ENCODE data around the gene GMDS. TPM values are rescaled to one million over a fixed set of nuclear protein-coding genes. Genes with fewer than 3 reads are reported as not detected.

GMDS gene
- total RNA-seq, 2 experiments from 2014 or later: 13.9 to 16.4 TPM

GRCh38 chr6:1720620-1721322 lies 524.6 kb downstream of the GMDS start:
- intact Hi-C loops (cut with DNase I, micrococcal nuclease): no loop called here
- no peak for ATAC-seq (ENCODE audit: poor library complexity)
- TF ChIP-seq CTCF (IDR thresholded peaks at IDR 0.05): no peak
- Histone ChIP-seq H3K27me3 (ENCODE audit: control insufficient read depth in 1 of 2, insufficient read depth in 2 of 2, low read length in 2 of 2) (no peaks in the 10 kb centered on the region), H3K36me3 (ENCODE audit: insufficient read depth, low read length) (peaks cover 3% of the 10 kb centered on the region), H3K4me3 (ENCODE audit: low read length) (no peak overlapping the region), H3K9me3 (ENCODE audit: control insufficient read depth in 1 of 2, insufficient read depth in 1 of 2, low read length in 2 of 2) (no peaks in the 10 kb centered on the region), H3K4me1 (ENCODE audit: insufficient read depth, low read length) (no peaks in the 10 kb centered on the region), H3K27ac (ENCODE audit: low read depth in 1 of 2, low read length in 2 of 2) (no peak overlapping the region)
- Mint-ChIP-seq H3K27ac (no peak overlapping the region), H3K4me3 (no peak overlapping the region), H3K4me1 (ENCODE audit: low read depth) (no peaks in the 10 kb centered on the region), H3K36me3 (ENCODE audit: low read depth) (peaks cover 19% of the 10 kb centered on the region), H3K27me3 (no peaks in the 10 kb centered on the region), H3K9me3 (no peaks in the 10 kb centered on the region)
- ChIA-PET CTCF (no interaction called here), POLR2A (no interaction called here)
- DNase-seq: no peak

GRCh38 chr6:1719922-1720321 lies 525.5 kb downstream of the GMDS start:
- no peaks in the 10 kb centered on the region for H3K9me3 Mint-ChIP-seq
- no peak overlapping the region for H3K4me3 Mint-ChIP-seq
- H3K27ac Mint-ChIP-seq: no peak overlapping the region
- TF ChIP-seq CTCF (IDR thresholded peaks at IDR 0.05): no peak
- DNase-seq (no peak), ATAC-seq (ENCODE audit: poor library complexity) (no peak)
- intact Hi-C loops (cut with DNase I, micrococcal nuclease): no loop called here
- no peaks in the 10 kb centered on the region for H3K4me1 Mint-ChIP-seq (ENCODE audit: low read depth)
- Histone ChIP-seq H3K9me3 (ENCODE audit: control insufficient read depth in 1 of 2, insufficient read depth in 1 of 2, low read length in 2 of 2) (no peaks in the 10 kb centered on the region), H3K36me3 (ENCODE audit: insufficient read depth, low read length) (peaks cover 3% of the 10 kb centered on the region), H3K4me3 (ENCODE audit: low read length) (no peak overlapping the region), H3K27ac (ENCODE audit: low read depth in 1 of 2, low read length in 2 of 2) (no peak overlapping the region), H3K4me1 (ENCODE audit: insufficient read depth, low read length) (no peaks in the 10 kb centered on the region), H3K27me3 (ENCODE audit: control insufficient read depth in 1 of 2, insufficient read depth in 2 of 2, low read length in 2 of 2) (no peaks in the 10 kb centered on the region)
- ChIA-PET POLR2A (no interaction called here), CTCF (no interaction called here)
- no peaks in the 10 kb centered on the region for H3K27me3 Mint-ChIP-seq
- H3K36me3 Mint-ChIP-seq (ENCODE audit: low read depth): peaks cover 11% of the 10 kb centered on the region

- H3K4me3 ChIP-seq (ENCODE audit: low read length): no peak overlapping the region
- H3K27me3 ChIP-seq (ENCODE audit: control insufficient read depth in 1 of 2, insufficient read depth in 2 of 2, low read length in 2 of 2): no peaks in the 10 kb centered on the region
- Mint-ChIP-seq H3K9me3 (no peaks in the 10 kb centered on the region), H3K27me3 (no peaks in the 10 kb centered on the region), H3K36me3 (ENCODE audit: low read depth) (no peaks in the 10 kb centered on the region), H3K27ac (no peak overlapping the region), H3K4me1 (ENCODE audit: low read depth) (no peaks in the 10 kb centered on the region), H3K4me3 (no peak overlapping the region)
- no peak for TF ChIP-seq CTCF (IDR thresholded peaks at IDR 0.05)
- H3K4me1 ChIP-seq (ENCODE audit: insufficient read depth, low read length): no peaks in the 10 kb centered on the region
- ATAC-seq (ENCODE audit: poor library complexity) (no peak), DNase-seq (no peak)
- intact Hi-C loops (cut with DNase I, micrococcal nuclease): no loop called here
- H3K27ac ChIP-seq (ENCODE audit: low read depth in 1 of 2, low read length in 2 of 2): no peak overlapping the region
- ChIA-PET CTCF (no interaction called here), POLR2A (no interaction called here)
- H3K36me3 ChIP-seq (ENCODE audit: insufficient read depth, low read length): no peaks in the 10 kb centered on the region
- no peaks in the 10 kb centered on the region for H3K9me3 ChIP-seq (ENCODE audit: control insufficient read depth in 1 of 2, insufficient read depth in 1 of 2, low read length in 2 of 2)
Observed at GRCh38 chr6:1716868-1717267, 528.5 kb downstream of the GMDS start.

All from CD4-positive, alpha-beta T cell (primary cell).